Chondrocyte (in vitro differentiated cells): ENCODE measurements around the gene DXO. TPM values are rescaled to one million over a fixed set of nuclear protein-coding genes. Genes with fewer than 3 reads are reported as not detected.
A peak's percentile ranks its signal among the peaks of the same experiment; 100 is the strongest.
"Not testable (repeated sequence)": the region's sequence is repeated elsewhere in the genome, so short reads cannot be mapped to it uniquely, and the experiment has no call there.

Experiments
- DNase-seq: peaks from one replicate; pipeline ENCODE4 v3.0.0; 2021; ENCODE audit warnings: mixed read lengths, low spot score
- H3K27ac Mint-ChIP-seq: one replicate; pipeline ENCODE4 v1.8.0; 2021; ENCODE audit warnings: mild to moderate bottlenecking, moderate library complexity, mixed read lengths; ENCODE audit not compliant: unreplicated experiment
- H3K27me3 Mint-ChIP-seq: 2 replicates; pipeline ENCODE4 v1.8.0; 2021; ENCODE audit warnings: low read depth, mixed read lengths
- H3K36me3 Mint-ChIP-seq: 2 replicates; pipeline ENCODE4 v1.8.0; 2021; ENCODE audit warnings: low read depth, mixed read lengths
- H3K4me1 Mint-ChIP-seq: 2 replicates; pipeline ENCODE4 v1.8.0; 2021; ENCODE audit warnings: low read depth, mild to moderate bottlenecking, mixed read lengths
- H3K4me3 Mint-ChIP-seq: one replicate; pipeline ENCODE4 v1.8.0; 2021; ENCODE audit warnings: mild to moderate bottlenecking, moderate library complexity, mixed read lengths; ENCODE audit not compliant: unreplicated experiment
- H3K9me3 Mint-ChIP-seq: 2 replicates; pipeline ENCODE4 v1.8.0; 2021; ENCODE audit warnings: low read depth, mixed read lengths
- CTCF ChIP-seq: fragments of 200-600 bp; sonication (generic); IDR thresholded peaks from 2 replicates; pipeline ENCODE4 v1.5.0; 2021; ENCODE audit warnings: antibody characterized with exemption, mild to moderate bottlenecking, moderate library complexity
- long read RNA-seq: library from polyadenylated mRNA; stranded (forward); transcript quantifications from one replicate; pipeline ENCODE4 v2.0.0, GENCODE V29; 2021
- total RNA-seq: library from RNA; stranded (reverse); gene quantifications from 3 replicates; pipeline ENCODE4 v1.2.1, GENCODE V29; 2021

DXO gene
- 15.8 to 25.9 TPM (median 19.3 TPM) in 3 replicates for total RNA-seq
- long read RNA-seq, transcript DXO-201 (7 exons, 1,628 nt): major isoform, 17 of 31 reads
- long read RNA-seq, partial matches to known transcripts: 1 of 31 reads
- long read RNA-seq, other reads (novel, unspliced or antisense): 12 of 31 reads

- Mint-ChIP-seq H3K4me3 (peak within 1 kb of the TSS; percentile 96), H3K9me3 (no peaks in the 10 kb centered on the region), H3K27me3 (no peaks in the 10 kb centered on the region), H3K36me3 (peaks cover 16% of the 10 kb centered on the region), H3K27ac (peak within 1 kb of the TSS; percentile 100), H3K4me1 (peaks cover 36% of the 10 kb centered on the region)
- DNase-seq: peak; percentile 99
- no peak for TF ChIP-seq CTCF
Observed at GRCh38 chr6:31971993-31972708, at the start of gene DXO. DXO (minus strand) TSS chr6:31972138; CDS start chr6:31971675, 463 bp downstream.

DNA sequence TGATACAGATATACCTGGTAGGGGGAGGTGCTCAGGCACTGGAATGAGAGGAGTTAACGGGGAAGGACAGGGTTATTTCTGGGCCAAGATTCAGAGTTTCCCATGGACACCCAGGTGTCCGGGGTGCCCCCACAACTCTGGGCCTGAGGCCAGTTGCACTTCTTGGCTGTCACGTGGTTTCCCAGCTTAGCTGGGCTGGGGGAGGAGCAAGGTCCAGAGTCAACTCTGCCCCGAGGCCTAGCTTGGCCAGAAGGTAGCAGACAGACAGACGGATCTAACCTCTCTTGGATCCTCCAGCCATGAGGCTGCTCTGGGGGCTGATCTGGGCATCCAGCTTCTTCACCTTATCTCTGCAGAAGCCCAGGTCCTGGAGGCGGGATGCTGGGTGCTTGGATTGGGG lies 42.6 kb upstream of the DXO start, which contains the start of gene C4B:
C4B (plus strand) TSS at position 249 of the 400 bp plus-strand sequence; CDS start at position 300, 51 bp downstream.
- not testable (repeated sequence) for H3K27ac Mint-ChIP-seq

GRCh38 chr6:32013738-32014137 lies 41.8 kb upstream of the DXO start:
- not testable (repeated sequence) for H3K4me1 Mint-ChIP-seq, H3K9me3 Mint-ChIP-seq, H3K27me3 Mint-ChIP-seq, H3K27ac Mint-ChIP-seq, H3K4me3 Mint-ChIP-seq, DNase-seq, H3K36me3 Mint-ChIP-seq

More for the DNA sequence above, 42.6 kb upstream of the DXO start, which contains the start of gene C4B:
- H3K4me3 Mint-ChIP-seq, H3K27me3 Mint-ChIP-seq, H3K36me3 Mint-ChIP-seq, H3K9me3 Mint-ChIP-seq, H3K4me1 Mint-ChIP-seq, DNase-seq: not testable (repeated sequence)

GRCh38 chr6:32012941-32013617 lies 41.1 kb upstream of the DXO start:
- not testable (repeated sequence) for H3K4me3 Mint-ChIP-seq, H3K27me3 Mint-ChIP-seq, H3K9me3 Mint-ChIP-seq, H3K27ac Mint-ChIP-seq, H3K4me1 Mint-ChIP-seq, H3K36me3 Mint-ChIP-seq
- peak; percentile 77 for DNase-seq

- H3K27me3 Mint-ChIP-seq, H3K27ac Mint-ChIP-seq, H3K4me3 Mint-ChIP-seq, H3K9me3 Mint-ChIP-seq, H3K4me1 Mint-ChIP-seq, H3K36me3 Mint-ChIP-seq: not testable (repeated sequence)
- DNase-seq: peak; percentile 50
Observed at GRCh38 chr6:32010856-32011530, 39.1 kb upstream of the DXO start.

- H3K27ac Mint-ChIP-seq, H3K4me1 Mint-ChIP-seq, H3K4me3 Mint-ChIP-seq, H3K9me3 Mint-ChIP-seq, H3K27me3 Mint-ChIP-seq, DNase-seq, H3K36me3 Mint-ChIP-seq: not testable (repeated sequence)
Observed at GRCh38 chr6:32009537-32009936, 37.6 kb upstream of the DXO start.

DNA sequence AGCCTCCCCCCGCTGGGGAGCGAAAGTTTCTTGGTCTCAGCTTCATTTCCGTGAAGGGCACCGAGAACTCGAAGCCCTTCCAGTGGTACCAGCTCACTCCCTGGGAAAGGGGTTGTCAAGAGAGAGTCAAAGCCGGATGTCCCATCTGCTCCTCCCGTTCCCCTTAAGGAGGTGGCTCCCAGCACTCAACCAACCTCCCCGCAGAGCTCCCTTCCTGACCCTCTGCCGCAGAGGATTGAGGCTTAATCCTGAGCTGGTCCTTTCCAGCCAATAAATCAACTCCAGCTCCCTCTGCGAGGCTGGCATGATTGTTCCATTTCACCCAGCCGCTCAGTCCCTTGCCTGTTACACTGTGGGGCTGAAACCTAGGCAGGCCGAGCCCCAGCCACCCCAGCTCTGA lies 36.7 kb upstream of the DXO start:
- DNase-seq: peak; percentile 44
- H3K27me3 Mint-ChIP-seq, H3K4me3 Mint-ChIP-seq, H3K36me3 Mint-ChIP-seq, H3K27ac Mint-ChIP-seq, H3K9me3 Mint-ChIP-seq, H3K4me1 Mint-ChIP-seq: not testable (repeated sequence)

GRCh38 chr6:32008037-32008436 lies 36.1 kb upstream of the DXO start:
- H3K27ac Mint-ChIP-seq, H3K36me3 Mint-ChIP-seq, H3K4me3 Mint-ChIP-seq, H3K4me1 Mint-ChIP-seq, H3K27me3 Mint-ChIP-seq, DNase-seq, H3K9me3 Mint-ChIP-seq: not testable (repeated sequence)

DNA sequence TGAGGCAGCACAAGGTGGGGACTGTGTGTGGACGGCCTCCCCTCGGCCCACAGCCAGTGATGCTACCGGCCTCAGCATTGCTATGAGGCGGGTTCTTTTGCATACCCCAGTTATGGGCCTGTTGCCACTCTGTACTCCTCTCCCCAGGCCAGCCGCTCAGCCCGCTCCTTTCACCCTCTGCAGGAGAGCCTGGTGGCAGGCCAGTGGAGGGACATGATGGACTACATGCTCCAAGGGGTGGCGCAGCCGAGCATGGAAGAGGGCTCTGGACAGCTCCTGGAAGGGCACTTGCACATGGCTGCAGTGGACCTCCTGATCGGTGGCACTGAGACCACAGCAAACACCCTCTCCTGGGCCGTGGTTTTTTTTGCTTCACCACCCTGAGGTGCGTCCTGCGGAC lies 35.1 kb upstream of the DXO start:
- H3K9me3 Mint-ChIP-seq, H3K4me1 Mint-ChIP-seq, H3K36me3 Mint-ChIP-seq, H3K27ac Mint-ChIP-seq, H3K27me3 Mint-ChIP-seq, H3K4me3 Mint-ChIP-seq: not testable (repeated sequence)
- peak; percentile 46 for DNase-seq

- H3K9me3 Mint-ChIP-seq, H3K36me3 Mint-ChIP-seq, H3K27ac Mint-ChIP-seq, H3K27me3 Mint-ChIP-seq, H3K4me3 Mint-ChIP-seq, H3K4me1 Mint-ChIP-seq: not testable (repeated sequence)
- peak; percentile 53 for DNase-seq
Observed at GRCh38 chr6:32005991-32006529, 34.1 kb upstream of the DXO start.

DNA sequence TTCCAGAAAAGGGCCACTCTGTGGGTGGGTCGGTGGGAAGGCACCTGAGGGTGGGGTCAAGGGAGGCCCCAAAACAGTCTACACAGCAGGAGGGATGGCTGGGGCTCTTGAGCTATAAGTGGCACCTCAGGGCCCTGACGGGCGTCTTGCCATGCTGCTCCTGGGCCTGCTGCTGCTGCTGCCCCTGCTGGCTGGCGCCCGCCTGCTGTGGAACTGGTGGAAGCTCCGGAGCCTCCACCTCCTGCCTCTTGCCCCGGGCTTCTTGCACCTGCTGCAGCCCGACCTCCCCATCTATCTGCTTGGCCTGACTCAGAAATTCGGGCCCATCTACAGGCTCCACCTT lies 33.6 kb upstream of the DXO start:
- not testable (repeated sequence) for H3K4me1 Mint-ChIP-seq, H3K27me3 Mint-ChIP-seq

More for the DNA sequence above, 33.6 kb upstream of the DXO start:
- DNase-seq: peak; percentile 55
- not testable (repeated sequence) for H3K27ac Mint-ChIP-seq, H3K9me3 Mint-ChIP-seq, H3K4me3 Mint-ChIP-seq, H3K36me3 Mint-ChIP-seq
